Embryonic facial prominence (tissue), 1 donor: ENCODE data around the gene PPP2R5D.

ENCODE experiments used
- DNase-seq: peaks from one replicate; pipeline ENCODE4 v3.0.0-alpha.2; 2016; ENCODE audit errors: extremely low spot score

PPP2R5D gene

DNA sequence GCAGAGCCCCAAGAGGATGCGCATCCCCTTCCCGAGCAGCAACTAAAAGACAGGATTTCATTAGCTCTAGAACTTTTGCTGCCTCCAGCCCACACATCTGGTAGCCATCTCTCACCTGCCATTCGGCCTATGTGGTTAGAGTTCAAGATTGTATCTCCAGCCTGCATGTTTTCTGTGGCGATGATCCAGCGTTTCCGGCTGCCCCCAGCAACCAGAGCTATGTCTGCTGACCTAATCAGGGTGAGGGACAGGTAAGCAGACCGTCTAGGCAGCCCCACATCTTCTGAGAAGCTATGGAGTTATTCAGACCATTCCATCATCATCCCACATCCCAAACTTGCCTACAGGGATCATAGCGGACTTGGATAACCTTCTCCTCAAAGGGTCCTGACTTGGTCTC, 71.6 kb downstream of the PPP2R5D start:
- no peak for DNase-seq

DNA sequence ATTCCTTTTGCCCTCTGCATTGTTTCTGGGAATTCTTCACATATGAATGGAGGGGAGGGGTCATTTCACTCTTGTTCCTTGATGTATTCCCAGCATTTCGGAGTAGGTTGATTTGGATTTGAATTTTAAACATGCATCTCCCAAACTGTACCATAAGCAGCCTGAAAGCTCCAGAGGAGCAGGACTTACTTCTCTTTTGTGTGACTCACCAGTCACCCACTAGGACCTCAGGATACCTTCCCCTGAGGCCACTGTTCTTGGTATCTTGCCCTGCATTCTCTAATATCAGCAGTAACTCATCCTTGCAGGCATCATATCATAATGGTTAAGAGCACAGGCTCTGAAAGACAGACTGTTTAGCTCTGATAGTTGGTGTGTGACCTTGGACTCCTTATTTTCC, 74.2 kb downstream of the PPP2R5D start:
- no peak for DNase-seq

DNA sequence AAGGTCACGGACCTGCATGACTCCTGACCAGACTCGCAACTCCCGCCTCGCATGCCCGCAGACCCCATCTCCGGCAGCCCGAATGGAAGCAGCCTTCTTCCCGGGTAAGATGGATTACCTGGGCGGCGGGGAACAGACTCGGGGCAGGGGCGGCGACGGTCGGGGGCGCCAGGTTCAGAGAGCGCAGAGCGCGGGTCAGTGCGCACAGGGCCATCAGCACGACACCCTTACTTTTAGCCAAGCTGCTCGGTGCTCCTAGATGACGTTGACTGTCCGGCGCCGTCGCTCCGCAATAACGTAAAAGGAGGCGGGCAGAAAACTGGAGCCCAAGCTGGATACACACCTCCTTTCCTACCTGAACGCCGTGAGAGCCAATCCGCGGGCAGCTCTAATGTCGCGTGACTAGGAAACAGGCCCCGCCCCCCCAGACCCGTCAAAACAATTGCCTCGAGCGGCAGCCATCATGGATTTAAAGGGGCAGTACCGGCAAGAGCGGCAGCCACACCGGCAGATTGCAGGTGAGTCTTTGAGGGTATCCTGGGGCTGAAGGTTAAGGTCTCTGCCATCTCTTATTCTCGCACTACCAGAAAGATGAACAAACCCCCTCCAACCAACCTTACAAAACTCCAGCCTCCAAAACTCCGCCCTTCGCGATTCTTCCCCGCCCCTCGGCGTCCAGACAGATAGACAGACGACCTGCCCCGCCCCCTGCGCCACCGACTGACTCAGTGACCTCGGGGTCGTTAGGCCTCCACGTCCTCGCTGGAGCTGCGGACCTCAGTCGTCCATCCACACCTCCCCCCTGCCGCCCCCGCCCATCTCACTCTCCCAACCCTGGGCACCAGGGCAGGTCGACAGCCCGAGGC, 75.0 kb downstream of the PPP2R5D start, which contains the start of the genes KLC4 and MRPL2:
TSS of gene KLC4 (plus strand) at position 464 of the 866 bp plus-strand sequence. CDS start 1,705 bp downstream, outside the sequence.
TSS of gene MRPL2 (minus strand) at position 267 of the 866 bp plus-strand sequence. CDS start at position 214, 53 bp downstream.
- DNase-seq, result peak; percentile 98

DNA sequence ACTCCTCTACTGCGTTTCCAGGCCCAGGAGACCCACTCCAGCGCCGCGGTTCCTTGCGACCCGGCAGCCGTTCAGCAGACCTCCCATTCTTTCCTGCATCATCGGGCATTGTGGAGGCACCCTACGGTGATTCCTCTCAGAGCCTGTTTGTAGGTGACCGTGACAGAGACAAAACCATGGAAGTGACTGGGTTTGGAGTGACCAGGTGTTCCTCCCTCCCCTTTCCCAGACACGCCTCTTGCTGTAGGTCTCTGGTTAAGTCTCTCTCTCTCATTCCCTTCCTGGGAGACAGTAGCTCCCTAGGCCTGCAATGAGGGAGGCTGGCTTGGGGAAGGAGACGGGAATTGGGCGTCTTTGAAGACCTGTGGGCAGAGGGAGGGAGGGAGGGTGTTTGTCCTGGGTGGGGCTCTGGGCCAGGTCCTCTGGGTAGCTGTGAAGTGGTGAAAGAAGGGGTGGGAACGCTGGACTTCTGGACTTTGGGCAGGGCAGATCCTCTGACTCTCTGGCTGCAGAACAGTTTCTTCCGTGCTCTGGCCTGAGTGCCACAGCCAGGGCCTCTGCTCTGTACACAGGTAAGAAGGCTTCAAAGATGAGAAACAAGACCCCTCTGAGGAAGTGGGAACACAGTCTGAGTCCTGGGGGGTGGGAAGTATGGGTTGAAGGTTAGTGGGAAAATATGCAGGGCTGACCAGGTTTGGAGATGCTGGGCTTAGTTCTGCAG, 75.8 kb downstream of the PPP2R5D start:
- DNase-seq, result no peak

DNA sequence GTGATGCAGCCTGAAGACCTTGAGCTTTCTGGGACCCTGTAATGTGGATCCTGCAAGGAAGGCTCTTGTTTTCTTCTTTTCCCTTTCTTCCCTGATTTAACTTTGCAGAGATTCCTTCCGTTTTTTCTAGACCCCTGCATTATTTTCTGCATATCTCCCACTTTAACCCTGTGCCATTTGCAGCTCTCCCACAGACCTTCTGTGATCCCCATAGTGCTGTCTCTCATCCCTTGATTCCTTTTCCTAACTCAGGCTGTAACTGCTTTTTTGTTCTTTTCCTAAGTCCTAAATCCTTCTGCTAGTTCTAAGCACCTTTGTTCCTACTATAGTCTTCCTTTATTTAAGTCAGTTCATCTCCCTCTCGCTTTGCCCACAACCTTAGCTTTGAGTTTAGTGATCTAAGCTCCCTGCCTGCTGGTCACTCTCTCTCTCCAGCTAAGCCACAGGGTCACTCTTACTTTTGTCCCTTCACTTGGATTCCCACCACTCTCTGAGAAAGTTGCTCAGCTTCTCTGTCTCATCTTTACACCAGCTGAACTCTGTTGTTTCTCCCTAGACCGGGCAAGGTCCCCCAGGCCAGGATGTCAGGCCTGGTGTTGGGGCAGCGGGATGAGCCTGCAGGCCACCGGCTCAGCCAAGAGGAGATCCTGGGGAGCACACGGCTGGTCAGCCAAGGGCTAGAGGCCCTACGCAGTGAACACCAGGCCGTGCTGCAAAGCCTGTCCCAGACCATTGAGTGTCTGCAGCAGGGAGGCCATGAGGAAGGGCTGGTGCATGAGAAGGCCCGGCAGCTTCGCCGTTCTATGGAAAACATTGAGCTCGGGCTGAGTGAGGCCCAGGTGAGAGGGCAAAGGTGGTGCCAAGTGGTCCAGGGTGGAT, 76.6 kb downstream of the PPP2R5D start:
- no peak for DNase-seq

DNA sequence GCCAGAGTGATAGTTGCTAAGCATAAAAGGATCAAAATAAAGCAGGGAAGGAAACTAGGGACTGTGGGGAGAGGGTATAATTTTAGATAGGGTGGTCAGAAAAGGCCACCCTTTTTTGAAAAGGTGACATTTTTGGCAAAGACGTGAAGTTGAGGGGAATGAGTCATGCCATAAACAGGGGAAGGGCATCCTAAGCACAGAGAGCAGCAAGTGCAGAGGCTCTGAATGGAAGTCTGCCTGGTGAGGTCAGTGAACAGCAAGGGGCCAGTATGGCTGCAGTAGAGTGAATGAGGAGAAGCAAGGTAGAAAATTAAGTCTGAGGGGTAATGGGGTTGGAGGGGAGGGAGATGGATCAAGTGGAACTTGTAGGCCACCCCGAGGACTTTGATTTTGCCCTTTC, 77.5 kb downstream of the PPP2R5D start:
- DNase-seq, result no peak
